Adrenal gland (tissue), 5 donors: Measurements from ENCODE around the gene PEAK1.

ENCODE experiments used
- POLR2A ChIP-seq, 2 donors: fragments of 450-650 bp; IDR thresholded peaks; one replicate each; pipeline ENCODE4 v1.6.1; 2017; ENCODE audit warnings: antibody characterized with exemption in 2 of 2, mild to moderate bottlenecking in 2 of 2, moderate library complexity in 1 of 2
- TF ChIP-seq, protein P1 (sequence below), 6 experiments: fragments of 450-650 bp in 4 of 6; fragments of 200-600 bp in 2 of 6; sonication (generic) in 1 of 6; IDR thresholded peaks; 1 replicate in 5 of 6; 2 replicates in 1 of 6; pipeline versions ENCODE4 v1.5.1 to v1.8.0; 2016 to 2021; ENCODE audit warnings: antibody characterized with exemption in 6 of 6, mild to moderate bottlenecking in 2 of 6, moderate library complexity in 1 of 6
- donor health status: DM: no; HTN: no; CAD: no.

DNA sequence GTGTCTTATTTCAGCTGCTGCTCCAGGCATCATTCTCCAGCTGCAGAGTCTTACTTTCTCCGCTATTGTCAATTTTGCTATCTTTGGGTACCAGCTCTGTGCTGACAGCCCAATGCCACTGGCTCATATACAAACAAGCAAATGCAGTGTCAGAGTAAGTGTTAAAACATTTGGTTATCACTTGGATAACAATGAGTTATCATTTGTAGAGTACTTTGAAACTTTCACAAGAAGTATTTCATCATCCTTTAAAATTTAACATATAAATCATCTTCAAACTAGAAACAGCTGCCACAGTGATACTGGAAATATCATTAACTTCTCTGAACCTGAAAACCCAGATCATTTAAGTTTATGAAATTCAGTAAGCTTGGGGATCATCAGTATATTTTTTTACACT is 362.8 kb downstream of the PEAK1 start:
- TF ChIP-seq, protein P1, sequence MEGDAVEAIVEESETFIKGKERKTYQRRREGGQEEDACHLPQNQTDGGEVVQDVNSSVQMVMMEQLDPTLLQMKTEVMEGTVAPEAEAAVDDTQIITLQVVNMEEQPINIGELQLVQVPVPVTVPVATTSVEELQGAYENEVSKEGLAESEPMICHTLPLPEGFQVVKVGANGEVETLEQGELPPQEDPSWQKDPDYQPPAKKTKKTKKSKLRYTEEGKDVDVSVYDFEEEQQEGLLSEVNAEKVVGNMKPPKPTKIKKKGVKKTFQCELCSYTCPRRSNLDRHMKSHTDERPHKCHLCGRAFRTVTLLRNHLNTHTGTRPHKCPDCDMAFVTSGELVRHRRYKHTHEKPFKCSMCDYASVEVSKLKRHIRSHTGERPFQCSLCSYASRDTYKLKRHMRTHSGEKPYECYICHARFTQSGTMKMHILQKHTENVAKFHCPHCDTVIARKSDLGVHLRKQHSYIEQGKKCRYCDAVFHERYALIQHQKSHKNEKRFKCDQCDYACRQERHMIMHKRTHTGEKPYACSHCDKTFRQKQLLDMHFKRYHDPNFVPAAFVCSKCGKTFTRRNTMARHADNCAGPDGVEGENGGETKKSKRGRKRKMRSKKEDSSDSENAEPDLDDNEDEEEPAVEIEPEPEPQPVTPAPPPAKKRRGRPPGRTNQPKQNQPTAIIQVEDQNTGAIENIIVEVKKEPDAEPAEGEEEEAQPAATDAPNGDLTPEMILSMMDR (IDR thresholded peaks at IDR 0.05), result no peak
- TF ChIP-seq POLR2A (IDR thresholded peaks at IDR 0.05), result no peak
